Neural cell (in vitro differentiated cells): Measurements from ENCODE around the gene POLRMT. TPM values are rescaled to one million over a fixed set of nuclear protein-coding genes. Genes with fewer than 3 reads are reported as not detected.
"Not testable (repeated sequence)": the region's sequence is repeated elsewhere in the genome, so short reads cannot be mapped to it uniquely, and the experiment has no call there.

Experiments
- H2AFZ ChIP-seq: fragments of 200-600, 300-800 bp; sonication (generic), shearing (Covaris generic); 2 replicates; pipeline ENCODE4 v1.6.0; 2014; ENCODE audit warnings: low read depth, mild to moderate bottlenecking, antibody characterized with exemption, low read length, moderate library complexity
- H3F3A ChIP-seq: fragments of 200-600 bp; shearing (Covaris generic); 2 replicates; pipeline ENCODE4 v1.6.1; 2016; ENCODE audit warnings: mild to moderate bottlenecking, moderate library complexity, mixed read lengths, antibody characterized with exemption, low read length; ENCODE audit not compliant: insufficient read depth, poor library complexity, severe bottlenecking
- H3K27ac ChIP-seq: fragments of 200-600, 300-800 bp; sonication (generic), shearing (Covaris generic); 2 replicates; pipeline ENCODE4 v1.5.1; 2014; ENCODE audit warnings: mild to moderate bottlenecking, low read length, moderate library complexity
- H3K27me3 ChIP-seq: fragments of 300-800, 200-600 bp; sonication (generic), shearing (Covaris generic); 2 replicates; pipeline ENCODE4 v1.6.0; 2014; ENCODE audit warnings: mild to moderate bottlenecking, low read depth, low read length, moderate library complexity; ENCODE audit not compliant: insufficient read depth
- H3K36me3 ChIP-seq: fragments of 300-800, 200-600 bp; sonication (generic), shearing (Covaris generic); 2 replicates; pipeline ENCODE4 v1.5.1; 2014; ENCODE audit warnings: mild to moderate bottlenecking, antibody characterized with exemption, low read length, moderate library complexity; ENCODE audit not compliant: insufficient read depth
- H3K4me2 ChIP-seq: fragments of 300-800, 200-600 bp; sonication (generic), shearing (Covaris generic); 2 replicates; pipeline ENCODE4 v1.6.0; 2014; ENCODE audit warnings: mild to moderate bottlenecking, low read length
- H3K4me3 ChIP-seq: fragments of 300-800, 200-600 bp; sonication (generic), shearing (Covaris generic); 2 replicates; pipeline ENCODE4 v1.5.1; 2014; ENCODE audit warnings: mild to moderate bottlenecking, low read length, moderate library complexity
- H3K79me2 ChIP-seq: fragments of 200-600 bp; shearing (Covaris generic); replicated peaks from 2 replicates; pipeline ENCODE4 v1.6.0; 2014; ENCODE audit warnings: mild to moderate bottlenecking, low read length, moderate library complexity; ENCODE audit not compliant: insufficient read depth
- H3K9ac ChIP-seq: fragments of 300-800, 200-600 bp; sonication (generic), shearing (Covaris generic); 2 replicates; pipeline ENCODE4 v1.6.1; 2016; ENCODE audit warnings: mild to moderate bottlenecking, low read length, mixed read lengths
- H3K9me2 ChIP-seq: fragments of 200-600 bp; shearing (Covaris generic); 2 replicates; pipeline ENCODE4 v1.6.1; 2016; ENCODE audit warnings: mild to moderate bottlenecking, low read length, mixed read lengths; ENCODE audit not compliant: insufficient read depth
- H3K9me3 ChIP-seq: fragments of 200-600, 300-800 bp; sonication (generic), shearing (Covaris generic); 2 replicates; pipeline ENCODE4 v1.6.1; 2016; ENCODE audit warnings: mild to moderate bottlenecking, mixed run types, low read length, moderate library complexity, mixed read lengths
- H4K20me1 ChIP-seq: fragments of 200-600 bp; shearing (Covaris generic); 2 replicates; pipeline ENCODE4 v1.6.1; 2016; ENCODE audit warnings: mild to moderate bottlenecking, mixed run types; ENCODE audit not compliant: insufficient read depth
- EP300 ChIP-seq: fragments of 450-650 bp; conservative IDR thresholded peaks from 2 replicates; pipeline ENCODE4 v1.6.1; 2014; ENCODE audit warnings: antibody characterized with exemption, mild to moderate bottlenecking, moderate library complexity; ENCODE audit not compliant: poor library complexity, severe bottlenecking
- EZH2 ChIP-seq: fragments of 200-600, 300-800 bp; shearing (Covaris generic), sonication (generic); IDR thresholded peaks from 2 replicates; pipeline ENCODE4 v1.6.1; 2014; ENCODE audit warnings: antibody characterized with exemption, low read length, borderline replicate concordance, mild to moderate bottlenecking; ENCODE audit not compliant: insufficient read depth, poor library complexity, severe bottlenecking
- MXI1 ChIP-seq: fragments of 450-650 bp; conservative IDR thresholded peaks from 2 replicates; pipeline ENCODE4 v1.6.1; 2014; ENCODE audit warnings: antibody characterized with exemption, mild to moderate bottlenecking; ENCODE audit not compliant: poor library complexity, severe bottlenecking
- SMC3 ChIP-seq: fragments of 450-650 bp; conservative IDR thresholded peaks from 2 replicates; pipeline ENCODE4 v1.6.1; 2014; ENCODE audit warnings: antibody characterized with exemption, mild to moderate bottlenecking, moderate library complexity; ENCODE audit not compliant: poor library complexity
- polyA plus RNA-seq: library from polyadenylated mRNA; depleted of rRNA; stranded (reverse); fragments of >200 nt; gene quantifications from 2 replicates; pipeline ENCODE4 v1.2.3, GENCODE V29; 2014
- TF ChIP-seq, protein P1 (sequence below): IDR thresholded peaks from 2 replicates; pipeline ENCODE4 v1.6.1; 2012; ENCODE audit warnings: borderline replicate concordance

The POLRMT gene
- polyA plus RNA-seq, 1 donor from 2014 or later = 28.3 TPM

DNA sequence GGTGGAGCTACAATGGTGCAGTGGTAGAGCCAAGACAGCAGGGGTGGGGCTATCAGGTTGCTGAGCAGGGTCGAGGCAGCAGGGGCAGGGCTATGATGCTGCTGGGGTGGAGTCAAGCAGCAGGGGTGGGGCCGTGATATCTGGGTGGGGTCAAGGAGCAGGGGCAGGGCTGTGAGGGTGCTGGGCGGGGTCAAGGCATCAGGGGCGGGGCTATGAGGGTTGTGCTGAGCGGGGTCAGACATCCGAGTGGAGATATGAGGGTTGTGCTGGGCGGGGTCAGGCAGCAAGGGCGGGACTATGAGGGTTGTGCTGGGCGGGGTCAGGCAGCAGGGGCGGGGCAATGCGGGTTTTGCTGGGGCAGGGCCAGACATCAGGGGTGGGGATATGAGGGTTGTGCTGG is 29.0 kb downstream of the POLRMT start:
- TF ChIP-seq MXI1 = no peak
- TF ChIP-seq EZH2 = no peak
- TF ChIP-seq EP300 = no peak
- TF ChIP-seq SMC3 = no peak
- TF ChIP-seq, protein P1, sequence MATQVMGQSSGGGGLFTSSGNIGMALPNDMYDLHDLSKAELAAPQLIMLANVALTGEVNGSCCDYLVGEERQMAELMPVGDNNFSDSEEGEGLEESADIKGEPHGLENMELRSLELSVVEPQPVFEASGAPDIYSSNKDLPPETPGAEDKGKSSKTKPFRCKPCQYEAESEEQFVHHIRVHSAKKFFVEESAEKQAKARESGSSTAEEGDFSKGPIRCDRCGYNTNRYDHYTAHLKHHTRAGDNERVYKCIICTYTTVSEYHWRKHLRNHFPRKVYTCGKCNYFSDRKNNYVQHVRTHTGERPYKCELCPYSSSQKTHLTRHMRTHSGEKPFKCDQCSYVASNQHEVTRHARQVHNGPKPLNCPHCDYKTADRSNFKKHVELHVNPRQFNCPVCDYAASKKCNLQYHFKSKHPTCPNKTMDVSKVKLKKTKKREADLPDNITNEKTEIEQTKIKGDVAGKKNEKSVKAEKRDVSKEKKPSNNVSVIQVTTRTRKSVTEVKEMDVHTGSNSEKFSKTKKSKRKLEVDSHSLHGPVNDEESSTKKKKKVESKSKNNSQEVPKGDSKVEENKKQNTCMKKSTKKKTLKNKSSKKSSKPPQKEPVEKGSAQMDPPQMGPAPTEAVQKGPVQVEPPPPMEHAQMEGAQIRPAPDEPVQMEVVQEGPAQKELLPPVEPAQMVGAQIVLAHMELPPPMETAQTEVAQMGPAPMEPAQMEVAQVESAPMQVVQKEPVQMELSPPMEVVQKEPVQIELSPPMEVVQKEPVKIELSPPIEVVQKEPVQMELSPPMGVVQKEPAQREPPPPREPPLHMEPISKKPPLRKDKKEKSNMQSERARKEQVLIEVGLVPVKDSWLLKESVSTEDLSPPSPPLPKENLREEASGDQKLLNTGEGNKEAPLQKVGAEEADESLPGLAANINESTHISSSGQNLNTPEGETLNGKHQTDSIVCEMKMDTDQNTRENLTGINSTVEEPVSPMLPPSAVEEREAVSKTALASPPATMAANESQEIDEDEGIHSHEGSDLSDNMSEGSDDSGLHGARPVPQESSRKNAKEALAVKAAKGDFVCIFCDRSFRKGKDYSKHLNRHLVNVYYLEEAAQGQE = no peak
- H3K9ac ChIP-seq = no peak overlapping the region
- no peak overlapping the region for H3K4me3 ChIP-seq
- H3F3A ChIP-seq = no peaks in the 10 kb centered on the region
- no peaks in the 10 kb centered on the region for H4K20me1 ChIP-seq
- no peaks in the 10 kb centered on the region for H3K9me2 ChIP-seq
- no peaks in the 10 kb centered on the region for H3K79me2 ChIP-seq
- H3K4me2 ChIP-seq = no peak overlapping the region
- H3K9me3 ChIP-seq = no peaks in the 10 kb centered on the region
- H3K27ac ChIP-seq = no peak overlapping the region
- H3K36me3 ChIP-seq = no peaks in the 10 kb centered on the region
- H3K27me3 ChIP-seq = no peaks in the 10 kb centered on the region
- H2AFZ ChIP-seq = no peak overlapping the region

DNA sequence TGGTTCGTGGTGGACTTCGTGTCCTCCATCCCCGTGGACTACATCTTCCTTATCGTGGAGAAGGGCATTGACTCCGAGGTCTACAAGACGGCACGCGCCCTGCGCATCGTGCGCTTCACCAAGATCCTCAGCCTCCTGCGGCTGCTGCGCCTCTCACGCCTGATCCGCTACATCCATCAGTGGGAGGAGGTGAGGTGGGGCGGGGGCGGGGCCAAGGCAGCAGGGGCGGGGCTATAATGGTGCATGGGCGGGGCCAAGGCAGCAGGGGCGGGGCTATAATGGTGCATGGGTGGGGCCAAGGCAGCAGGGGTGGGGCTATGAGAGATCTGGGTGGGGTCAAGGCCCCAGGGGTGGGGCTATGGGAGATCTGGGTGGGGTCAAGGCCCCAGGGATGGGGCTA is 29.6 kb downstream of the POLRMT start:
- not testable (repeated sequence) for H3K9me2 ChIP-seq, H3K27me3 ChIP-seq, H3K79me2 ChIP-seq, H4K20me1 ChIP-seq, H2AFZ ChIP-seq, H3K27ac ChIP-seq, H3F3A ChIP-seq, H3K4me3 ChIP-seq, H3K9me3 ChIP-seq, H3K9ac ChIP-seq, H3K4me2 ChIP-seq, H3K36me3 ChIP-seq

DNA sequence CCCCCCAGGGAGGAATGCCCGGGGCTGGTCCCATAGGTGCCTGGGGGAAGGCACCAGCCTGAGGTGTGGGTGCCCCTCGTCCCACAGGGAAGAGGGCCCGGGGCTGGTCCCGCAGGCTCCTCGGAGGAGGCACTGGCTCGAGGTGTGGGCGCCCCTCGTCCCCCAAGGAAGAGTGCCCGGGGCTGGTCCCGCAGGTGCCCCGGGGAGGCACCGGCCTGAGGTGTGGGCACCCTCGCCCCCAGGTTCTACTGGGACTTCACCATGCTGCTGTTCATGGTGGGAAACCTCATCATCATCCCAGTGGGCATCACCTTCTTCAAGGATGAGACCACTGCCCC is 30.1 kb downstream of the POLRMT start:
- H3K9ac ChIP-seq, H2AFZ ChIP-seq, H3F3A ChIP-seq, H3K79me2 ChIP-seq, H4K20me1 ChIP-seq, H3K9me3 ChIP-seq, H3K4me3 ChIP-seq, H3K36me3 ChIP-seq, H3K4me2 ChIP-seq, H3K27ac ChIP-seq, H3K27me3 ChIP-seq, H3K9me2 ChIP-seq: not testable (repeated sequence)
